HG02588 (cell line): ENCODE measurements around the gene LINGO3.
A peak's percentile ranks its signal among the peaks of the same experiment; 100 is the strongest.
"Not testable (repeated sequence)": the region's sequence is repeated elsewhere in the genome, so short reads cannot be mapped to it uniquely, and the experiment has no call there.

Source experiments
- ATAC-seq: cut with Tn5 transposase; IDR thresholded peaks from one replicate; pipeline ENCODE4 v1.9.1; 2021; ENCODE audit warnings: mild to moderate bottlenecking, moderate library complexity; ENCODE audit not compliant: unreplicated experiment

Gene LINGO3

GRCh38 chr19:2282062-2282861, 25.7 kb downstream of the LINGO3 start, which contains the start of gene PEAK3:
PEAK3 (minus strand) TSS chr19:2282175; CDS start chr19:2280931, 1,244 bp downstream.
- no peak for ATAC-seq

- not testable (repeated sequence) for ATAC-seq
Observed at GRCh38 chr19:2281265-2282061, 26.5 kb downstream of the LINGO3 start.

- ATAC-seq: no peak
Observed at GRCh38 chr19:2280633-2281264, 27.2 kb downstream of the LINGO3 start.

- no peak for ATAC-seq
Observed at GRCh38 chr19:2278459-2279158, 29.3 kb downstream of the LINGO3 start.

- ATAC-seq: no peak
Observed at GRCh38 chr19:2277138-2277537, 30.8 kb downstream of the LINGO3 start.

- no peak for ATAC-seq
Observed at GRCh38 chr19:2276429-2276986, 31.4 kb downstream of the LINGO3 start.

- no peak for ATAC-seq
Observed at GRCh38 chr19:2275588-2276428, 32.1 kb downstream of the LINGO3 start.

- ATAC-seq: no peak
Observed at GRCh38 chr19:2274931-2275535, 32.9 kb downstream of the LINGO3 start.

GRCh38 chr19:2274185-2274711, 33.7 kb downstream of the LINGO3 start:
- ATAC-seq: no peak

GRCh38 chr19:2273356-2274184, 34.4 kb downstream of the LINGO3 start:
- no peak for ATAC-seq

GRCh38 chr19:2271234-2272103, 36.5 kb downstream of the LINGO3 start:
- no peak for ATAC-seq

- ATAC-seq: no peak
Observed at GRCh38 chr19:2270423-2271233, 37.3 kb downstream of the LINGO3 start.

GRCh38 chr19:2270157-2270422, 37.9 kb downstream of the LINGO3 start:
- ATAC-seq: no peak

GRCh38 chr19:2269244-2270156, 38.5 kb downstream of the LINGO3 start:
- ATAC-seq: peak; percentile 50

GRCh38 chr19:2268861-2269243, 39.1 kb downstream of the LINGO3 start:
- no peak for ATAC-seq

GRCh38 chr19:2268480-2268830, 39.5 kb downstream of the LINGO3 start:
- ATAC-seq: no peak
